ENCODE data around the gene SNX5.

The SNX5 gene

DNA sequence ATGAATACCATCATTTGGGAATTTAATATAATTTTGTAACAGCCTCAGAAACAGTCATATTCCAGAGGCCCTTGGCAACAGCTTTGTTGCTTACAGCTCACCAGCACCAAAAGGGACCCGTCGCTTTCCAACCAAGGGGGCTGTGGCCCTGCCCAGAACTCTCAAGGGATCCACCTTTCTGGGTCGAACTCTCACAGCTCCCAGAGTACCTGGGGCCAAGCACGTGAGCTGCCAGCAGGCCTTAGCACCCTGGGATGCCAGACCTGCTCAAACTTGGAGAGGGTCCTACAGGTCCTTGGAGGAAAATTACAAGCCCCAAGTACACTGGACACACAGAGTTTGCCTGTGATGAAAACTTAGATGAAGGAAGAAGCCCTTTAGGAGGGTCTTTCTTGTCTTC lies 66.6 kb downstream of the SNX5 start:
- DNase-seq (ENCODE audit: extremely low read depth, low read depth), result no peak
- H3K4me3 ChIP-seq (replicated peaks; ENCODE audit: low read depth, low read length), result no peak overlapping the region
- TF ChIP-seq, protein P1, sequence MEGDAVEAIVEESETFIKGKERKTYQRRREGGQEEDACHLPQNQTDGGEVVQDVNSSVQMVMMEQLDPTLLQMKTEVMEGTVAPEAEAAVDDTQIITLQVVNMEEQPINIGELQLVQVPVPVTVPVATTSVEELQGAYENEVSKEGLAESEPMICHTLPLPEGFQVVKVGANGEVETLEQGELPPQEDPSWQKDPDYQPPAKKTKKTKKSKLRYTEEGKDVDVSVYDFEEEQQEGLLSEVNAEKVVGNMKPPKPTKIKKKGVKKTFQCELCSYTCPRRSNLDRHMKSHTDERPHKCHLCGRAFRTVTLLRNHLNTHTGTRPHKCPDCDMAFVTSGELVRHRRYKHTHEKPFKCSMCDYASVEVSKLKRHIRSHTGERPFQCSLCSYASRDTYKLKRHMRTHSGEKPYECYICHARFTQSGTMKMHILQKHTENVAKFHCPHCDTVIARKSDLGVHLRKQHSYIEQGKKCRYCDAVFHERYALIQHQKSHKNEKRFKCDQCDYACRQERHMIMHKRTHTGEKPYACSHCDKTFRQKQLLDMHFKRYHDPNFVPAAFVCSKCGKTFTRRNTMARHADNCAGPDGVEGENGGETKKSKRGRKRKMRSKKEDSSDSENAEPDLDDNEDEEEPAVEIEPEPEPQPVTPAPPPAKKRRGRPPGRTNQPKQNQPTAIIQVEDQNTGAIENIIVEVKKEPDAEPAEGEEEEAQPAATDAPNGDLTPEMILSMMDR (IDR thresholded peaks at IDR 0.05; ENCODE audit: low read depth, low read length, missing control alignments), result no peak

DNA sequence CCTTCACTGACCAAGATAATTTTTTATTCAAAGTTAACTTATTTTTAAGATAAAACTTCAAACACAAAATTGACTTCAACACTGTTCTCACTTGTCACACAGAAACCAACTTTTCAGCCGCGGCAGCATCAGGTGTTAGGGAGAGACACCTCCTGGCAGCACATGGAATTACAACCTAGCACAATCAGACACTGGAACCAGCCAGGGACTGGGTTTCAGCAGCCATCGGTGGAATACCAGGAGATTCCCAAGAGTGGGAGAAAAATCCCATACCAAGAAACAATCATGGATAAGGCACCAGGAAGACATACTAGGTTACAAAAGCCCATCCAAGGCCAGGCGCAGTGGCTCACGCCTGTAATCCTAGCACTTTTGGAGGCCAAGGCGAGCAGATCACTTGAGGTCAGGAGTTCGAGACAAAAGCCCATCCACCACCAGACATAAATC lies 70.0 kb downstream of the SNX5 start:
- TF ChIP-seq, protein P1 (IDR thresholded peaks at IDR 0.05; ENCODE audit: low read depth, low read length, missing control alignments), result peak; percentile 91
- H3K4me3 ChIP-seq (replicated peaks; ENCODE audit: low read depth, low read length), result no peak overlapping the region
- DNase-seq (ENCODE audit: extremely low read depth, low read depth), result no peak

DNA sequence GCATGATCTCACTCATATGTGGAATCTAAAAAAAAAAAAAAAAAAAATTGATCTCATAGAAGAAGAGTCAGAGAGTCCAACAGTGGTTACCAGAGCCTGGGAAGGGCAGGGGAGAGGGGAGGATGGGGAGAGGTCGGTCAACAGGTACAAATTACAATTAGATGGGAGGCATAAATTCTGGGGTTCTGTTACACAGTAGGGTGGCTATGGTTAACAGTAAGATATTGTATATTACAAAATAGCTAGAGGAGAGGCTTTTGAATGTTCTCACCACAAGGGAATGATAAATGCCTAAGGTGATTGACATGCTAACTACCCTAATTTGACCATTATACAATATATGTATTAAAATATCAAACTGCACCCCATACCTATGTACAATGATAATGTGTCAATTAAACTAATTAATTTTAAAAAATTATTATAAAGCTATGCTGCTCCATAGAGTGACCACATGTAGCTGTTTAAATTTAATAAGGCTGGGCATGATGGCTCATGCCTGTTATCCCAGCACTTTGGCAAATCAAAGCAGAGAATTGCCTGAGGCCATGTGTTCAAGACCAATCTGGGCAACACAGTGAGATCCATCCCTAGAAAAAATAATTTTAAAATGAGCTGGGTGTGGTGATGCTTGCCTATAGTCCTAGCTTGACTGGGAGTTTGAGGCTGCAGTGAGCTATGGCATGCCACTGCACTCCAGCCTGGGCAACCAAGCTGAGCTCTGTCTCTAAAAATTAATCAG lies 70.9 kb downstream of the SNX5 start:
- no peak for DNase-seq (ENCODE audit: extremely low read depth, low read depth)
- TF ChIP-seq, protein P1 (IDR thresholded peaks at IDR 0.05; ENCODE audit: low read depth, low read length, missing control alignments), result no peak
- H3K4me3 ChIP-seq (replicated peaks; ENCODE audit: low read depth, low read length), result no peak overlapping the region

DNA sequence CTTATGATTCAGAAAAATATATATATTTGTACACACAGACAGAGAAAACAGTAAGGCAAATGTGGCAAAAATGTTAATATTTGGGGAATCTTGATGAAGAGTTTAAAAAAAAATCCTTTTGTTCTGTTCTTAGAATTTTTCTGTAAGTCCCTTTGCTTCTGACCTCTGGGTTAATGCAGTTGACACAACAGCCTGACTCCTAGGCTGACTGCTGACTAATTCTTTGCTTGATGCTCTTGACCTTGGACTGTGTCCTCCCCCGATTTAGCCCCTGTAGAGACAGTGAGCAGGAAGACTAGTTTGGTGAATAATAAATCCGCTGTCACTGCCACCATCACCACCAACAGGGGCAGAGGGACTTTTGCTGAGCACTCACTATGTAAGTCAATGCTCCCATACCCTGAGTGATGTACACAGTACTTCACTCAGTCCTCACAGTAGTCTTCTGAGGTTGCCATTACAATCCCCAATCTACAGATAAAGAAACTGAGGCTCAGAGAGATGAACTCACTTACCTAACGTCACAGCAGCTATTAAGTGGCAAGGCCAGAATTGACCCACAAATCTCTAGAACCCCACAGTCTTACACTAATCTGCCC lies 71.7 kb downstream of the SNX5 start:
- TF ChIP-seq, protein P1 (IDR thresholded peaks at IDR 0.05; ENCODE audit: low read depth, low read length, missing control alignments), result no peak
- DNase-seq (ENCODE audit: extremely low read depth, low read depth), result no peak
- H3K4me3 ChIP-seq (replicated peaks; ENCODE audit: low read depth, low read length), result no peak overlapping the region

DNA sequence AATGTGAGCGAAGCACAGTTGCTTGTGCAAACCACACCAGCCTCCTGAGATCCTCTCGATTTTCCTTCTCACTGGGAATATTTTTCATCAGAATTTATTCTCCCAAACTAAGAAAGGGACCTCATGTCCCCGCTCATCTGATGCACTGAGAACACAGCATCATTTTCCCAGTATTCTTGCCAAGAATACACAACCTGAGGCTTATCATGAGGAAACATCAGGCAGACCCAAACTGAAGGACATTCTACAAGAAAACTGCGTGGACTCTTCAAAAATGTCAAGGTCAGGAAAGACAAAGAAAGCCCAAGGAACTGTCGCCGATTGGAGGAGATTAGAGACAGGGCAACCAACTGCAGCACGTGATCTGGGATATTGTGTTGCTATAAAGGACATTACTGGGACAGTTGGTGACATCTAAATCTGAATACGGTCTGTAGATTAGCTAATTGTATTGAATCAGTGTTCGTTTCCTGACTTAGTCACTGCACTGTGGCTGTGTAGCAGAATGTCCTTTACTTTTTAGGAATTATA lies 72.3 kb downstream of the SNX5 start:
- TF ChIP-seq, protein P1 (IDR thresholded peaks at IDR 0.05; ENCODE audit: low read depth, low read length, missing control alignments), result no peak
- no peak overlapping the region for H3K4me3 ChIP-seq (replicated peaks; ENCODE audit: low read depth, low read length)
- DNase-seq (ENCODE audit: extremely low read depth, low read depth), result no peak

DNA sequence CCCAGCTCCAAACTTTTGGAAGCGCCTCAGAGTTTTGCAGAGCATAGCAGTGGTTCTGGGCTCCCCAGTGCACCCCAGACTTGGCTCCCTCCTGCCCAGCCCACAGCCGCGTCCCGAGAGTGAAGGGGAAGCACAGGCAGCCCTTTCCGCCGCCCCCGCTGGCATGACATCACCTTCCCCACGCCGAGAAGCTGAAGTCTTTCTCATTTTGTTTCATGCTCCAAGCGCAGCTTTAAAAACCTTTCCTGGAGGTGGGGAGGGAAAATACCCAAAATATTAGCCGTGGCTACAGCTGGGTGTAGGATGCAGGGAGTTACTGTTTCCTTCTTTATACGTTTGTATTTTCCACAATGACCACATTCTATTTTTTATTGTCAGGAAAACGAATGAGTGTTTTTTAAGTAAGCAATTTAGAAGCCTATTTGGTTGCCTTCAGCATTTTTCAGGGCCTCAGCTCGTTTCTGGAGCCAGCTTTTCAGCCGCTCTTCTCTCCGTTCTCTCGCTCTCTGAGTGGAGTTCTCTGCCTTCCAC lies 72.9 kb downstream of the SNX5 start:
- TF ChIP-seq, protein P1 (IDR thresholded peaks at IDR 0.05; ENCODE audit: low read depth, low read length, missing control alignments), result no peak
- no peak for DNase-seq (ENCODE audit: extremely low read depth, low read depth)
- peak overlapping the region; percentile 34 for H3K4me3 ChIP-seq (replicated peaks; ENCODE audit: low read depth, low read length)

Measured in HFF-Myc (cell line).